Measurements from ENCODE around the gene STARD5. TPM values are rescaled to one million over a fixed set of nuclear protein-coding genes. Genes with fewer than 3 reads are reported as not detected.

The STARD5 gene
- total RNA-seq, 4 donors from 2014 or later = 54.6 to 88.2 (median 67.4) TPM

GRCh38 chr15:81337241-81337640 lies 13.3 kb upstream of the STARD5 start:
- Histone ChIP-seq H3K9me3 (no peaks in the 10 kb centered on the region), H3K27ac (no peak overlapping the region), H3K36me3 (no peaks in the 10 kb centered on the region), H3K27me3 (no peaks in the 10 kb centered on the region), H3K4me1 (peaks cover 10% of the 10 kb centered on the region), H3K4me3 (no peak overlapping the region)
- no peak for DNase-seq (ENCODE audit: low spot score in 2 of 2)
- WGBS = 86% methylated on average over 3 of the region's 3 CpGs
- no peak for TF ChIP-seq POLR2AphosphoS5 (IDR thresholded peaks at IDR 0.05)
- TF ChIP-seq CTCF (IDR thresholded peaks at IDR 0.05) = no peak
- TF ChIP-seq POLR2A (IDR thresholded peaks at IDR 0.05) = no peak
- no peak for TF ChIP-seq EP300 (IDR thresholded peaks at IDR 0.05)

- 80% methylated on average over 4 of the region's 4 CpGs for WGBS
- Histone ChIP-seq H3K27ac (no peak overlapping the region), H3K36me3 (no peaks in the 10 kb centered on the region), H3K4me3 (no peak overlapping the region), H3K9me3 (no peaks in the 10 kb centered on the region), H3K27me3 (no peaks in the 10 kb centered on the region), H3K4me1 (peaks cover 10% of the 10 kb centered on the region)
- TF ChIP-seq EP300 (IDR thresholded peaks at IDR 0.05) (no peak), POLR2AphosphoS5 (IDR thresholded peaks at IDR 0.05) (no peak), POLR2A (IDR thresholded peaks at IDR 0.05) (no peak), CTCF (IDR thresholded peaks at IDR 0.05) (no peak)
- no peak for DNase-seq (ENCODE audit: low spot score in 2 of 2)
Measured at GRCh38 chr15:81336568-81336967, 12.6 kb upstream of the STARD5 start.

- H3K4me3 ChIP-seq = no peak overlapping the region
- WGBS = 90% methylated on average over 4 of the region's 4 CpGs
- no peak for DNase-seq (ENCODE audit: low spot score in 2 of 2)
- H3K36me3 ChIP-seq = no peaks in the 10 kb centered on the region
- H3K27ac ChIP-seq = no peak overlapping the region
- no peaks in the 10 kb centered on the region for H3K9me3 ChIP-seq
- TF ChIP-seq POLR2A (IDR thresholded peaks at IDR 0.05) (no peak), POLR2AphosphoS5 (IDR thresholded peaks at IDR 0.05) (no peak), CTCF (IDR thresholded peaks at IDR 0.05) (no peak)
- H3K27me3 ChIP-seq = no peaks in the 10 kb centered on the region
- peaks cover 10% of the 10 kb centered on the region for H3K4me1 ChIP-seq
Measured at GRCh38 chr15:81335631-81336030, 11.7 kb upstream of the STARD5 start.

- Histone ChIP-seq H3K4me3 (no peak overlapping the region), H3K27ac (no peak overlapping the region), H3K4me1 (peaks cover 10% of the 10 kb centered on the region), H3K27me3 (no peaks in the 10 kb centered on the region), H3K36me3 (no peaks in the 10 kb centered on the region), H3K9me3 (no peaks in the 10 kb centered on the region)
- 92% methylated on average over 10 of the region's 10 CpGs for WGBS
- DNase-seq (ENCODE audit: low spot score in 2 of 2) = no peak
- TF ChIP-seq EP300 (IDR thresholded peaks at IDR 0.05) (no peak), POLR2AphosphoS5 (IDR thresholded peaks at IDR 0.05) (no peak), POLR2A (IDR thresholded peaks at IDR 0.05) (no peak), CTCF (IDR thresholded peaks at IDR 0.05) (no peak)
Measured at GRCh38 chr15:81334768-81335435, 11.0 kb upstream of the STARD5 start.

- Histone ChIP-seq H3K4me3 (no peak overlapping the region), H3K9me3 (no peaks in the 10 kb centered on the region), H3K27me3 (no peaks in the 10 kb centered on the region), H3K4me1 (peaks cover 6% of the 10 kb centered on the region), H3K27ac (no peak overlapping the region), H3K36me3 (no peaks in the 10 kb centered on the region)
- no peak for TF ChIP-seq POLR2A (IDR thresholded peaks at IDR 0.05)
- TF ChIP-seq CTCF (IDR thresholded peaks at IDR 0.05) = no peak
- no peak for TF ChIP-seq EP300 (IDR thresholded peaks at IDR 0.05)
- no peak for TF ChIP-seq POLR2AphosphoS5 (IDR thresholded peaks at IDR 0.05)
- WGBS = 87% methylated on average over 3 of the region's 3 CpGs
- no peak for DNase-seq (ENCODE audit: low spot score in 2 of 2)
Measured at GRCh38 chr15:81333363-81333762, 9.4 kb upstream of the STARD5 start.
